ENCODE measurements around the gene POP4. TPM values are rescaled to one million over a fixed set of nuclear protein-coding genes. Genes with fewer than 3 reads are reported as not detected.

The POP4 gene
- total and polyA plus RNA-seq, 11 donors: 41.2 to 157 (median 52.2) TPM

DNA sequence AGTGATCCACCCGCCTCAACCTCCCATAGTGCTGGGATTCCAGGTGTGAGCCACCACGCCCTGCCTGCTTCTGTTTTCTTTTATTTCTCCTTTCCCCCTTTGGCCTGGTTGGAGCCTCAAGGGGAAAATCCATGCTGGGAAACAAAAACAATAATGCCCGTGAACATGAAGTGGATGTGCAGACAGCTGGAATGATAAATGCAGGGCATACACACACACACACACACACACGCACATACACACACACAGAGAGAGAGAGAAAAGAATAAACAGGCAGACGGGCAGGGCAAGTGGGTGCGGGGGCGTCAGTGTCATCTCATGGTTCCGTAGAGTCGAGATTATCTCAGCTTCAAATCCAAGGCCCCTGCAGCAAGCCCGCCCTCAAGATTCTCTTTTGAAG, 54.8 kb downstream of the POP4 start:
- no peak overlapping the region for H3K27ac ChIP-seq

DNA sequence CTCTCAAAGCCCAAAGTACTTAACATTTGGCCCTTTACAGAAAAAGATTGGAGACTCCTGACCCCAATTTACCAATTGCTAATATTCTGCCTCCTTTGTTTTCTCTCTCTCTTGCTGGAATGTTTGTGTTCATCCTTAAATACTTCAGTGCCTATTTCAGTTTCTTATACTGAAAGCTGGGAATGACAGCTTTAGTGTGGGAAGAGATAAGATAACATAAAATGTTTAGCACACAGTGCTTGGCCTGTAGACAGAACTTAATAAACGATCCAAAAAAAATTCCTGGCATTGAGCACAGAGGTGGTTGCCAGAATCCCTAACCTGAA, 56.2 kb downstream of the POP4 start:
- H3K4me1 ChIP-seq: peaks cover 4 to 50% (median 36%) of the 10 kb centered on the region in 12 donors
- peak overlapping the region in 6 of 12 donors; percentile 3 to 29 (median 17) for H3K4me3 ChIP-seq
- intact Hi-C loops (cut with DNase I): loop anchor here in 7 of 10 donors (5.0 to 10.0 kb wide), 5 partner anchors 50 to 57 kb away; partner anchors contain the start of genes C19orf12 (in 3 of the 7) and POP4 (in 2 of the 7)
- H3K36me3 ChIP-seq: no peaks in the 10 kb centered on the region
- peak in 3 of 4 donors; percentile 0 to 8 (median 0) for ATAC-seq
- TF ChIP-seq, protein P1, sequence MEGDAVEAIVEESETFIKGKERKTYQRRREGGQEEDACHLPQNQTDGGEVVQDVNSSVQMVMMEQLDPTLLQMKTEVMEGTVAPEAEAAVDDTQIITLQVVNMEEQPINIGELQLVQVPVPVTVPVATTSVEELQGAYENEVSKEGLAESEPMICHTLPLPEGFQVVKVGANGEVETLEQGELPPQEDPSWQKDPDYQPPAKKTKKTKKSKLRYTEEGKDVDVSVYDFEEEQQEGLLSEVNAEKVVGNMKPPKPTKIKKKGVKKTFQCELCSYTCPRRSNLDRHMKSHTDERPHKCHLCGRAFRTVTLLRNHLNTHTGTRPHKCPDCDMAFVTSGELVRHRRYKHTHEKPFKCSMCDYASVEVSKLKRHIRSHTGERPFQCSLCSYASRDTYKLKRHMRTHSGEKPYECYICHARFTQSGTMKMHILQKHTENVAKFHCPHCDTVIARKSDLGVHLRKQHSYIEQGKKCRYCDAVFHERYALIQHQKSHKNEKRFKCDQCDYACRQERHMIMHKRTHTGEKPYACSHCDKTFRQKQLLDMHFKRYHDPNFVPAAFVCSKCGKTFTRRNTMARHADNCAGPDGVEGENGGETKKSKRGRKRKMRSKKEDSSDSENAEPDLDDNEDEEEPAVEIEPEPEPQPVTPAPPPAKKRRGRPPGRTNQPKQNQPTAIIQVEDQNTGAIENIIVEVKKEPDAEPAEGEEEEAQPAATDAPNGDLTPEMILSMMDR (IDR thresholded peaks at IDR 0.05): no peak
- TF ChIP-seq POLR2A (IDR thresholded peaks at IDR 0.05): no peak
- peak overlapping the region; percentile 84 to 96 (median 90) for H3K27ac ChIP-seq
- WGBS, 4 donors: 4 to 7% (median 6%) methylated on average over 1 of the region's 1 CpG
- no peak for DNase-seq
- H3K9me3 ChIP-seq: no peaks in the 10 kb centered on the region
- H3K27me3 ChIP-seq: no peaks in the 10 kb centered on the region

More for the DNA sequence above, 54.8 kb downstream of the POP4 start:
- Histone ChIP-seq H3K4me1 (peaks cover 0 to 37% (median 29%) of the 10 kb centered on the region in 12 donors), H3K27me3 (no peaks in the 10 kb centered on the region), H3K4me3 (no peak overlapping the region), H3K36me3 (no peaks in the 10 kb centered on the region), H3K9me3 (no peaks in the 10 kb centered on the region)
- DNase-seq (no peak), ATAC-seq (no peak)
- TF ChIP-seq, protein P1 (IDR thresholded peaks at IDR 0.05): no peak
- TF ChIP-seq POLR2A (IDR thresholded peaks at IDR 0.05): no peak
- WGBS, 4 donors: 63 to 73% (median 66%) methylated on average over 10 of the region's 10 CpGs
- intact Hi-C loops (cut with DNase I): loop anchor here in 7 of 10 donors (5.0 to 10.0 kb wide), 5 partner anchors 49 to 56 kb away; partner anchors contain the start of genes C19orf12 (in 3 of the 7) and POP4 (in 2 of the 7)

DNA sequence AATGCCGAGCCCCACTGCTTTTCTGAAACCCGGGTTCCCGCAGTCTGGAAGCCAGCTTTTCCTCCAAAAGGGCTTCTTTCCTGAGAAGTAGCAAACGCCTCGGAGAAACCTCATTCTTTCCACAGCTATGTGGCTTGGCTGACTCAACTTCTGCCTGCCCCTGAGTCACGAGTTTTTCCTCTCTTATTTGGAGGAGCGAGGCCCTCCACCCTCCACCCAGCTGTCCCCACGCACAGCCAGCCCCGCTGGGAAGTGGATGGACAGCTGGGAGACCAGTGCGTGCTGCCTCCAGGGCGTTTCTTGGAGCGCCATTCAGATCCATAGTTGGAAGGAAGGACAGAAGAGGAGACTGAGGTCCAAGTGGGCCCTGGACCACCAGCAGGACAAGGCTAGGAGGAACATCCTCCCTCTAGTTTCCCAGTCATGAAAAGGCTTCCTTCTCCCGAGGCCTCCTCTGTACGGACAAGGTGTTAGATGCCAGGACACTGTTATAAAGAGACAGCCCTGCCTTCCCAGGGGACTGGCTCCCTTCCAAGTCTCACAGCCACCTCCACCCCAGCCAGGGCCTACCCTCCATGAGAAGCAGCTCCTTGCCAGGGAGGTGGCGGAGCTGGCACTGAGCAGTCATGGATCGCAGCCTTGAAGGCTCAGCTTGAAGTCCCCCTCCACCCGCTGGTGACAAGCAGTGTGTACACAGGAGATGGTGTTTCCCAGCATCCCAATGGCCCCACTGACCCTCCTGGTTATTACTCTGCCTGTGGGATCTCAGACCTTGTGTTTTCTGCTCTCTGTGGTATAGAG, 56.7 kb downstream of the POP4 start:
- 22 to 27% (median 26%) methylated on average over 17 of the region's 17 CpGs for WGBS, 4 donors
- no peaks in the 10 kb centered on the region for H3K27me3 ChIP-seq
- H3K9me3 ChIP-seq: no peaks in the 10 kb centered on the region
- H3K36me3 ChIP-seq: no peaks in the 10 kb centered on the region
- peak in 1 of 2 donors; percentile 33 for TF ChIP-seq POLR2A (IDR thresholded peaks at IDR 0.05)
- TF ChIP-seq, protein P1 (IDR thresholded peaks at IDR 0.05): no peak
- DNase-seq (peak; percentile 68 to 85 (median 78)), ATAC-seq (peak; percentile 19 to 36 (median 31))
- peaks cover 10 to 56% (median 41%) of the 10 kb centered on the region in 12 donors for H3K4me1 ChIP-seq
- H3K27ac ChIP-seq: peak overlapping the region; percentile 84 to 96 (median 90)
- H3K4me3 ChIP-seq: peak overlapping the region in 6 of 12 donors; percentile 3 to 29 (median 17)
- intact Hi-C loops (cut with DNase I): loop anchor here in 7 of 10 donors (5.0 to 10.0 kb wide), 5 partner anchors 51 to 58 kb away; partner anchors contain the start of genes C19orf12 (in 3 of the 7) and POP4 (in 2 of the 7)
